Measurements from ENCODE around the gene RIMBP2.

RIMBP2 gene

DNA sequence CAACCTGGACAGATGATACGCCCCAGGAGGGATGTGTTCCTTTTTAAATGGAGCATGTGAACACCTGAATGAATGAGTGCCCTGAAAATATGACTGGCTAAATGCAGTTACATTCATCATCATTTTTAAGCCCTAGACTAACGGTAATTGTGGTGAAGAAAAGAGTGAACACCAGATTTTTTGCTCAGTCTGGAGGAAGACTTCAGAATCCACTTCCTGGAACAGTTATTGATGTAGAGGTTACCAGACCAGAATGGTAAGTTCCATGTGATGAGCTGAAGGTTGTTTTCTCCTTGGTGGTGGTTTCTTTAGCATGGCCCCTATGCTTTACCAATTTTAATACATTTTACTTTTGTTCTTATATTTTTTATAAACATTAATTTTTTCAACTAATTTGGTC, 349.1 kb downstream of the RIMBP2 start:
- DNase-seq (ENCODE audit: low read depth in 1 of 2, low spot score in 1 of 2): no peak
- Histone ChIP-seq H3K4me3 (replicated peaks; ENCODE audit: insufficient read depth, low read length) (no peak overlapping the region), H3K27ac (replicated peaks) (no peak overlapping the region), H3K27me3 (ENCODE audit: insufficient read depth, poor library complexity, severe bottlenecking) (no peaks in the 10 kb centered on the region)
- TF ChIP-seq GABPA (IDR thresholded peaks at IDR 0.05; ENCODE audit: low read depth) (no peak), POLR2AphosphoS5 (IDR thresholded peaks at IDR 0.05; ENCODE audit: low read depth) (no peak), CTCF (IDR thresholded peaks at IDR 0.05; ENCODE audit: insufficient read depth, low read length) (no peak), SPI1 (IDR thresholded peaks at IDR 0.05; ENCODE audit: borderline replicate concordance, low read depth) (no peak), REST (IDR thresholded peaks at IDR 0.05; ENCODE audit: insufficient replicate concordance, low read depth) (no peak)

DNA sequence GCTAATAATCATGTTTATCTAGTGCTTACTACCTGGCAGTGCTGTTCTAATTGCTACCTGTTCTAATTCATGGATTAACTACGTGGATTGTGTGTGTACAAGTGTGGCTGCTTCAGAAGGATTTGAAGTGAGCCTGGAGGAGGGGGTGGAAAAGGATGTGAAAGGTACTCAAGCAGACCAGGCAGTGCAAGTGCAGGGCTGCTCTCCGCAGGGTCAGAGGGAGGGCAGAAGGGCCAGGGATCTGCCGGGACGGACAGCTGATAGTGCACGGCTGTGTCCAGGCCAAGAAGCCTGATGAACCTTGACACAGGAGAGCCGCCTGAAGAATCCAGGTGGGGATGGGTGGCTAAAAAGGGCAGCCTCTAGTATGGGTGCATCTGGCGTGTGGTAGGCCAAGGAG, 349.9 kb downstream of the RIMBP2 start:
- DNase-seq (ENCODE audit: low read depth in 1 of 2, low spot score in 1 of 2): no peak
- no peaks in the 10 kb centered on the region for H3K27me3 ChIP-seq (ENCODE audit: insufficient read depth, poor library complexity, severe bottlenecking)
- no peak overlapping the region for H3K4me3 ChIP-seq (replicated peaks; ENCODE audit: insufficient read depth, low read length)
- H3K27ac ChIP-seq (replicated peaks): no peak overlapping the region
- no peak for TF ChIP-seq SPI1 (IDR thresholded peaks at IDR 0.05; ENCODE audit: borderline replicate concordance, low read depth)
- TF ChIP-seq POLR2AphosphoS5 (IDR thresholded peaks at IDR 0.05; ENCODE audit: low read depth): no peak

- Histone ChIP-seq H3K27me3 (ENCODE audit: insufficient read depth, poor library complexity, severe bottlenecking) (no peaks in the 10 kb centered on the region), H3K4me3 (replicated peaks; ENCODE audit: insufficient read depth, low read length) (no peak overlapping the region), H3K27ac (replicated peaks) (no peak overlapping the region)
- no peak for DNase-seq (ENCODE audit: low read depth in 1 of 2, low spot score in 1 of 2)
- TF ChIP-seq SPI1 (IDR thresholded peaks at IDR 0.05; ENCODE audit: borderline replicate concordance, low read depth) (no peak), POLR2AphosphoS5 (IDR thresholded peaks at IDR 0.05; ENCODE audit: low read depth) (no peak), REST (IDR thresholded peaks at IDR 0.05; ENCODE audit: insufficient replicate concordance, low read depth) (no peak), CTCF (IDR thresholded peaks at IDR 0.05; ENCODE audit: insufficient read depth, low read length) (no peak), GABPA (IDR thresholded peaks at IDR 0.05; ENCODE audit: low read depth) (no peak)
Observed at GRCh38 chr12:130364578-130364977, 351.5 kb downstream of the RIMBP2 start.

- Histone ChIP-seq H3K4me3 (replicated peaks; ENCODE audit: insufficient read depth, low read length) (no peak overlapping the region), H3K27me3 (ENCODE audit: insufficient read depth, poor library complexity, severe bottlenecking) (no peaks in the 10 kb centered on the region), H3K27ac (replicated peaks) (no peak overlapping the region)
- TF ChIP-seq SPI1 (IDR thresholded peaks at IDR 0.05; ENCODE audit: borderline replicate concordance, low read depth): no peak
- TF ChIP-seq POLR2AphosphoS5 (IDR thresholded peaks at IDR 0.05; ENCODE audit: low read depth): no peak
- no peak for TF ChIP-seq GABPA (IDR thresholded peaks at IDR 0.05; ENCODE audit: low read depth)
- TF ChIP-seq CTCF (IDR thresholded peaks at IDR 0.05; ENCODE audit: insufficient read depth, low read length): no peak
- no peak for TF ChIP-seq REST (IDR thresholded peaks at IDR 0.05; ENCODE audit: insufficient replicate concordance, low read depth)
- DNase-seq (ENCODE audit: low read depth in 1 of 2, low spot score in 1 of 2): no peak
Observed at GRCh38 chr12:130362060-130362459, 354.0 kb downstream of the RIMBP2 start.

Measured in HL-60 (cell line).